ENCODE results near the gene KMT5B.
"Not testable (repeated sequence)": the region's sequence is repeated elsewhere in the genome, so short reads cannot be mapped to it uniquely, and the experiment has no call there.

Gene KMT5B

DNA sequence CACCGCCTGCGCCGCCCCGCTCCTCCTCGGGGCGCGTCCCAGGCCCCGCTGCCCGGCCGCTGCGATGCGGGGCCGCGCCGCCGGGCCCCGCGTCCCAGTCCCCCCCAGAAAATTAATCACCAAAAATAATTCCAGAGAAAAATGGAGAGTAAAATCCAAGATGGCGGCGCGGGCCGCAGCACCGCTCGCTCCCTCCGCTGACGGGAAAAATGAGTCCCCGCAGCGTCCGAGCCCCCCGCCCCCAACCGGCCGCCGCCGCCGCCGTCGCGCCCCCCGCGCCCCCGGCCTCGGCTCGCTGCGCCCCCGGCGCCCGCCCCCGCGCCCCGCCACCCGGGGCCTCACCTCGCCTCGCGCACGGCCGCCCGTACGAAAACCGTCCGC, at the start of gene KMT5B:
Gene KMT5B (minus strand): TSS at position 162 of the 381 bp plus-strand sequence. CDS start 23,220 bp downstream, outside the sequence.
- peak; percentile 85 for DNase-seq (ENCODE audit: low spot score)

DNA sequence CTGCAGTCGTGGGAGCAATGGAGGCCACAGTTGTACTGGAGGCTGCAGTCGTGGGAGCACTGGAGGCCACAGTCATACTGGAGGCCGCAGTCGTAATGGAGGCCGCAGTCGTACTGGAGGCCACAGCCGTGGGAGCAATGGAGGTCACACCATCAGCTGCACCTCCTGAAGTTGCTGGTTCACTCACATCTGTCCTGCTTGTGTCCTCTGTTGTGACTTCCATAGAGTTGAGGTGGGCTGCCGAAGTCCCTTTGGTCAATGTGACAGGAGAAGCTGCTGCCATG, 49.4 kb upstream of the KMT5B start:
- no peak for DNase-seq (ENCODE audit: low spot score)

DNA sequence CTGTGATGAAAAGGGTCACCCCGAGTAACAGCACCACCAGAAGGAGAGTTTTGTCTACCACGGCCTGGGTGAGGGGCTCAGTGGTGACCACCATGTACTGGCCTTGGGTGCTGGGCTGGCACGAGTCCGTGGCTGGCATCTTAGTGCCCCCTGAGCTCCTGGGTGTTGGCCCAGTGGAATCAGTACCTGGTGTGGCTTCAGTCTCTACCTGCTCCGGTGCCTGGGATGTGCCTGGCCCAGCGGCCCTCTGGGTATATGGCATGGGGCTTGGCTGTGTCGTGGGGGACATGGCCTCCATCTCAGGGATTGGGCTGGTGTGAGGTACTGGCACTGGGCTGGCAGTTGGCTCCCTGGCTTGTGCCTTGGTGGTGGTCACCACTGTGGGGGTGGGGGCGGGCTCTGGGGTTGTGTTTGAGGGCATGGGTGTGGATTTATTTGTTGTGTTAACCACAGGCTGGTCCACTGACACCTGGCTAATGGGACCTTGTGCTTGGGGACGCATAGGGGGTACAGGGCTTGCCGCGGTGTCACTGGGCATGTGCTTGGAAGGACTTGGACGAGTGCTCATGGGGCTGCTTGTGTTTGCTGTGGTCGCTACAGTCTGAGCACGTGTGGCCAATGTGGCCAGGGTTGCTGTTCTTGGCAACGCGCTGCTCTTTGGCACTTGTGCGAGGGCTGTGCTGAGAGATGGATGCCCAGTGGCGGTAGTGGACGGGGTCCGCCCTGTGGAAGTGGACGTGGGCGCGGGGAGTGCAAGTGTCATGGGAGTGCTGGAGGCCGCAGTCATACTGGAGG, 48.9 kb upstream of the KMT5B start:
- DNase-seq (ENCODE audit: low spot score): no peak

DNA sequence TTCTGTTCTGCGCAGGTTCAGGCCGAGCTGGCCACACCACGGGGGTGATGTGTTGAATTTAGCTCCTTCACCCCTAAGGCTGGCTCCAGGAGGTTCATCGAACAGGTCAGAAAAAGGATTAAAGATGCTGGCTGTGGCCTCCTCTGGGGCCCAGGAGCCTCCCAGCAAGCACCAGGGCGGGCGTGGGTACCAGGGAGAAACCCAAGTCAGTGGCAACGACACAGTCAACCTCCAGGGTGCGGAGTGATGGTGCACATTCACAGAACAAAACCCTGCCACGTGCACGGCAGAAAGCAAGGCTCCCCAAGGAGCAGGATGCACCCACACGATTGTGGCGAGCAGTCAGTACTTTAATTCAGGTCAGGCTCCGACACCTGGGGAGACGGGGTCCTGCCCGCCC, 47.9 kb upstream of the KMT5B start:
- no peak for DNase-seq (ENCODE audit: low spot score)

DNA sequence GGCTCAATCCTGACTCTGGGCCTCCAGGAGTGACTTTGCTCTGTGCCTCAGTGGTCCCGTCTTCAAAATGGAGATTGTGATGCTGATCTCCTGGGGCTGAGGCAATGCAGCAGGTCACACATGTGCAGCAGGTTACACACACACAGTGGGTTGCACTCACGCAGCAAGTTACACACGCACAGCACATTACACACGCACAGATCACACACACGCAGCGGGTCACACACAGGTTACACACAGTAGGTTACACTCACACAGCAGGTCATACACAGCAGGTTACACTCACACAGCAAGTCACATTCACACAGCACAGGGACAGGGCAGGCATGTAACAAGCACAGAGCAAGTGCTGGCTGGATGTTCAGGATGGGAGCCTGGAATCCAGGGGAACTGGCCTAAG, 47.4 kb upstream of the KMT5B start:
- no peak for DNase-seq (ENCODE audit: low spot score)

DNA sequence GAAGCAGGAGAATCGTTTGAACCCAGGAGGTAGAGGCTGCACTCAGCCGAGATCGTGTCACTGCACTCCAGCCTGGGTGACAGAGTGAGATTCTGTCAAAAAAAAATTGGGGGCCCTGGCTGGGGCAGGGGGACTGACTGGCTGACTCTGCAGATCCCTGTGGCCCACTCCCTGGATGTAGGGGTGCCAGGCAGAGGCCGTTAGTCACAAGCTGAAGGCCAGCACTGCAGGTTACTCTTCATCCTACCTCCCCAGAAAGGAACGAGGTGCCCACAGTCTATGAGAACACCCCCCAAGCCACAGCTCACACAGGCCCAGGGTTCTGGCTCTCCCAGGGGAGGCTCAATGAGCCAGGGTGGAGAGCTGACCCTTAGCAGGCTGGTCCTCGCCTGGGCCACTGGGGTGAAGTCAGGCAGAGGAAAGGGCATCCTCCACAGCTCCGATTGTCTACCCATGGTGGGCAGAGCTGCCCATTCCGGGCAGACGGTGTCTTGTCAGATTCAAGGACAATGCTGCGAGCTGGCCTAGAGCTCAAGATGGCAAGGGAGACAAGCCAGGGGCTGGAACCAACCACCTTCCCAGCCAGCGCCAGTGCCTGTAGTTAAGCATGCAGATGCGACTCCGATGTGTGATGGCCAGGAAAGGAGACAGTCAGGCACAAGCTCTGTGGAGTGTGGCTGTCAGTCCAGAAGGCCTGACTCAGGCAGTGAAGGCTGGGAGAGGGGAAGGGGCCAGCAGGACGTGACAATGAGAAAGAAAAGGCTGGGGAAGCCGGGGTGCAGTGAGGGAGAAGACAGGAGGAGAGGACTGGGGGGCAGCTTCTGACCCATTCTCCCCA, 46.2 kb upstream of the KMT5B start:
- no peak for DNase-seq (ENCODE audit: low spot score)

DNA sequence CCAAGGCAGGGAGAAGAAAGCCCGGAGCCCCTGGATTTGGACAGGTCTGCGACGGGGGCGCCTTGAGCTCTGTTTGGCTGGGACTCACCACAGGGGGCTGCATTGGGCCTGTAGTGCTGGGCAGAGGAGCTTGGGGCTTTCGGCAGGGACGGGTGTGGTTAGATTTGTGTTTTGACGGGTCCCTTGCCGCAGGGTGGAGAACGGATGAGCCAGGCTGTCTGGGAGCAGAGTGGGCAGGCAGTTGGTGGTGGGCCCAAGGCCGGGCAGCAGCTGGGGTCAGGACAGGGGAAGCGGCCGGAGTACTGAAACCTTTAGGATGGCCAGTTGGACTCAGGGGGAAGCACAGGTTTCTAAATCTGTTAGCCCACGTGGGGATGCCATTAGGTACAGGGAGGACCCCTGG, 45.3 kb upstream of the KMT5B start:
- no peak for DNase-seq (ENCODE audit: low spot score)

DNA sequence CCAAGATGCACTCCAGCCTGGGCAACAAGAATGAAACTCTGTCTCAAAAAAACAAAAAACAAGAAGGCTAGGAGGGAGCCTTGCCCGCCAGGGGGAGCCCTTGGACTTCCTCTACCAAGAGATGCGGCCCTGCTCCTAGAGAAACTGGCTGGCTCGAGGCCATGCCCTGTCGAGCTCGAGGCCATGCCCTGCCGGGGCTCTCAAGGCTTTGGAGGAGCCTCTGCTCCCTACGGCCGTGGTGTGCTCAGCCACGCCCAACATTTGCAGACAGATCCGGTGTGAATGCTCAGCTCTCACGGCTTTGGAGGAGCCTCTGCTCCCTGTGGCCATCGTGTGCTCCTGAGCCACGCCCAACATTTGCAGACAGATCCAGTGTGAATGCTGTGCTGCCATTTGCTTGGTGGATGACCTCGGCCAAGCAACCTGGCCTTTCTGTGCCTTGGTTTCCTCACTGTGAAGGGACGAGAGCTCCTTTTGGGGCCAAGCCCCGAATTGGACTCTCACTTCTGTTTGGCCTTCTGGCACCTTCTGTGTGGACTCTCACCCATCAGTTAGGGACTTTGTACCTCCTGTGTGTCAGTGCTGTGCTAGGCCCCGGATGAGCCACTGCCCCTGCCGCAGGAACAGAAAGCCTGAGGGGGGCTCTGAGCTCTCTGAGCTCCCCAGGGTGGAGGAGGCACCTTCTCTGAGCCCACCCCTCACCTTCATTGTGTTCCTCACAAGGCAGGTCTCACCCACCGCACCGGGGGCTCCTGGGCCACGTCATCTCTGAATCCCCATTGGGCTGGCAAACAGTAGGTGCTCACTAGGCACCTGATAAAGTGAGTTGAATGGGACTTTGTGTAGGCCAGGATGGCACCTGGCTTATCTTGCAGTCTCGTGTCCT, 44.6 kb upstream of the KMT5B start:
- peak; percentile 94 for DNase-seq (ENCODE audit: low spot score)

DNA sequence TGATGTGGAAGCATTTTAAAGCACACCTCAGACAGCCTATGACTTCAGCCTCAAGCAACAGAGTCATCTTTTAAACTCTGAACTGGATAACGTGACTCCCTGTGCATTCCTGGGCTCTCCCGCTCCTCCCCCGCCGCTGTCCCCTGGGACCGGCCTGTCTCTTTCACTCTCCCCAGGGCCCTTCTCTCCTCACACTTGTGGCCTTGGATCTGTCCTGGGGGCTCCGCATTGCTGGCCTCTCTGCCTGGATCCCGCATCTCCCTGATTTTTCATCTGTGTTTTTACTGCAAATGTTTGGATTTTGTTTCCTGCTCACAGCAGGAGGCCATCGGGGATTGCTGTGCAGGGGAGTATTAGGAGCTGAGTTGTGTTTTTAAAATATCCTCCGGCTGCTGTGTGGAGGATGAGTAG, 43.2 kb upstream of the KMT5B start:
- DNase-seq (ENCODE audit: low spot score): no peak

DNA sequence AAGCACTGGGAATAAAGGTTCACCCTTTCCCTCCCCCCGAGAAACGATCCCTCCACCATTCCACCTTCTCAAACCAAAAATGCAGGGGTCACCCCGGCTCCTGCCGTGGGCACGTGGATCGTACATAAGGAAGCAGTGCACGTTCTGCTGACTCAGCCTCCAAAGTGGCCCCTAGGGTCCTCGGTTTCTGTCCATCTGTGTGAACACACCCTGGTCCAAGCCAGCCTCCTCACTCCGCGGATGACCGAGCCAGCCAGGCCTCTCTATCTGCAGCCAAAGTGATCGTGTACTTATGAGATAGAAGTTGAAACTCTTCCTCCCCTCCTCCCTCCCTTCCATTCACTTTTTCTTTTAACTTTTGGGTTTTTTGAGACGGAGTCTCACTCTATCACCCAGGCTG, 42.4 kb upstream of the KMT5B start:
- no peak for DNase-seq (ENCODE audit: low spot score)

DNA sequence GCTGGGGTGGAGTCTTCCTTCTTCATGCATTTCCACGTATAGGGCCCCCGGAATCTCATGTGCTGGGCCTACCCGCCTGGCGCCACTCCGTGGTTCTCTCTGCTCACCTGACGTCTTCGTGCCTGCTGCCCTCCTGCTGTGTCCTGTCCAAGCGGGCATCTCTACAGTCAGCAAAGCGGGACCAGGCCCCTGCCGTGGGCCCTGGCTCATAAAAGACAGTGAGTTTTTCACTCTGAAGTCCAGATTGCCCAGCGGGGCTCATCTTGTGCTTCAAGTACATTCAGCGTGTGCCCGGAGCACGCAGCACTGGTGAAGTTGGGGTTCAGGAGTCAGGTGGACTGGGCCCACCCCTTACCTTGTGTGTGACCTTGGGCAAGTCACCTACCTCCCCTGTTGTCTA, 41.3 kb upstream of the KMT5B start:
- DNase-seq (ENCODE audit: low spot score): no peak

DNA sequence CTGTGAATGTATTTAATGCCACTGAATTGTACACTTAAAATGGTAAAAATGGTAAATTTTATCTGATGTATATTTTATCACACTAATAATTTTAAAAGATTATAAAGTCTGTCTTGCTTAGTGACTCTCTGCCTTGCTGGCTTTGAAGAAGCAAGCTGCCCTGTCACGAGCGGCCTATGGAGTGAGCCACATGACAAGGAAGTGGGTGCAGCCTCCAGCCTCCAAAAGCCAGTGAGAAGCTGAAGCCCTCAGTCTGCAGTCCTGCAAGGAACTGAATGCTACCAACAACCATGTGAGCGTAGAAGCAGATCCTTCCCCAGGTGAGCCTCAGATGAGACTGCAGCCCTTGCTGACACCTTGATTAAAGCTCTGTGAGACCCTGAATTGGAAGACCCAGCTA, 38.7 kb upstream of the KMT5B start:
- DNase-seq (ENCODE audit: low spot score): no peak

DNA sequence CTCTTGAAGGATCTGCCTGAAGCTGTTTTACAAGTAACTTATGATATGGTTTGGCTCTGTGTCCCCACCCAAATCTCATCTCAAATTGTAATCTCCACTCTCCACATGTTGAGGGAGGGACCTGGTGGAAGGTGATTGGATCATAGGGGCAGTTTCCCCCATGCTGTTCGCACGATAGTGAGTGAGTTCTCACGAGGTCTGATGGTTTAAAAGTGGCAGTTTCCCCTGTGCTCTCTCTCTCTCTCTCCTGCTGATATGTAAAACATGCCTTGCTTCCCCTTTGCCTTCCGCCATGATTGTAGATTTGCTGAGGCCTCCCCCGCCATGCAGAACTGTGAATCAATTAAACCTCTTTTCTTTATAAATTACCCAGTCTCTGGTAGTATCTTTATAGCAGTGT, 31.8 kb upstream of the KMT5B start:
- DNase-seq (ENCODE audit: low spot score): not testable (repeated sequence)

DNA sequence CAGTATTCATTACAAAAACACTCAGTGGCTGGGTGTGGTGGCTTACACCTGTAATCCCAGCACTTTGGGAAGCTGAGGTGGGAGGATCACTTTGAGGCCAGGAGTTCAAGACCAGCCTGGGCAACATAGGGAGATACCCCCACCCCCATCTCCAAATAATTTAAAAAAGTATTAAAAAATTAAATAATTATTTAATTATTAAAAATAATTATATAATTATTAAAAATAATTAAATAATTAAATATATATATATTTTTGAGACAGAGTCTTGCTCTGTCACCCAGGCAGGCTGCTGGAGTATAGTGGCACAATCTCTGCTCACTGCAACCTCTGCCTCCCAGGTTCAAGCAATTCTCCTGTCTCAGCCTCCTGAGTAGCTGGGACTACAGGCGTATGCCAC, 30.8 kb upstream of the KMT5B start:
- not testable (repeated sequence) for DNase-seq (ENCODE audit: low spot score)

DNA sequence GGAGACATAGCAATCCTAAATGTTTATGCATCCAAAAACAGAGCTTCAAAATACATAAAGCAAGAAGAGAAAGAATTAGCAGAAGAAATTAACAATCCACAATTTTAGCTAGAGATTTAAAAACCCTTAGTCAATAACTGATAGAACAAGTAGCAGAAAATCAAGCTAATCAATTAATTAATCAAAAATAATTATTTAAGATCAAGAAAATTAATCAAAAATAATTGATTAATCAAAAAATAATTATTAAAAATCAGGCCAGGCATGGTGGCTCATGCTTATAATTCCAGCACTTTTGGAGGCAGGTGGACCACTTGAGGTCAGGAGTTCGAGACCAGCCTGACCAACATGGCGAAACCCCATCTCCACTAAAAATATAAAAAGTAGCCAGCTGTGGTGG, 29.5 kb upstream of the KMT5B start:
- DNase-seq (ENCODE audit: low spot score): no peak

DNA sequence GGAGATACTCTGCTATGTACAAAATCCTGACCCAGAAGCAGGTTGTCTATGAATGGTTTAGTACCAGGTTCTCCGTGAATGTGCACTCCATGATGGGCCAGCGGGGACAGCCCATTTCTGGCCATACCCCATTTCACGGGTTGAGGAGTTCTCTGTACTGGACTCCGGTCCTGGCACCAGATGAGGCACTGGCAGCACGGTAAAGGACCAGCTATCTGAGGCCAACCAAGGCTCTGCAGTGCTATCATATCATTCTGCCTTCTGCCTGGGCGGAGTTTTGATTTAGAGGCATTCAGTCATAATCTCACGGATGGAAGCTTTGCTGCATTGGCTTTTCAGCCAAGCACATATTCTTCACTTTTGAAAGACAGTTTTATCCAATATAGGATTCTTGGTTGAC, 18.5 kb upstream of the KMT5B start:
- DNase-seq (ENCODE audit: low spot score): no peak

DNA sequence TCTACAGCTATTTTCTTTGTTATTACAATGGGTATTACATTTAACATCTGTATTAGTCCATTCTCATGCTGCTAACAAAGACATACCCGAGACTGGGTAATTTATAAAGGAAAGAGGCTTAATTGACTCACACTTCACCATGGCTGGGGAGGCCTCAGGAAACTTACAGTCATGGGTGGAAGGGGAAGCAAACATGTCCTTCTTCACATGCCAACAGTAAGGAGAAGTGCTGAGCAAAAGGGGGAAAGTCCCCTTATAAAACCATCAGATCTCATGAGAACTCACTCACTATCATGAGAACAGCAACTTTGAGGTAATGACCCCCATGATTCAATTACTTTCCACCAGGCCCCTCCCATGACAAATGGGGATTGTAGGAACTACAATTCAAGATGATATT, 16.5 kb upstream of the KMT5B start:
- no peak for DNase-seq (ENCODE audit: low spot score)

DNA sequence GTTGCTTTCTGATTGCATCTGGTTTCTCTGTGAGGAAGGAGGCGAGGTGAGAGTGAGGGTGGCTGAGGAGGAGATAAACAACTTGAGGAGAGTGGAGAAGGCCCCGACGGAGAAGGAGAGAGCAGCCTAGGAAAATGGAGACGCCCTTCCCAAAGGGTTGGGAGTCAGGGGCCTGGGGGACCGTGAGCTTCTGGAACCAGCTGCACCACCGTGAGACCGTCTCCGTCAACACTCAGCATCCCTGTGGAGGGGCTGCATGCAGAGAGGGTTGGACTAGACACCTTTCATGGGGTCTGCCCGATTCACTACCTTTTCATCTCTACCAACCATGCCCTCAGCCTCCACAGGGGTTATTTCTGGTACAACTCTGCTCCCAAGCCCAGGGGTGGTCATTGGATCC, 13.3 kb upstream of the KMT5B start:
- no peak for DNase-seq (ENCODE audit: low spot score)

DNA sequence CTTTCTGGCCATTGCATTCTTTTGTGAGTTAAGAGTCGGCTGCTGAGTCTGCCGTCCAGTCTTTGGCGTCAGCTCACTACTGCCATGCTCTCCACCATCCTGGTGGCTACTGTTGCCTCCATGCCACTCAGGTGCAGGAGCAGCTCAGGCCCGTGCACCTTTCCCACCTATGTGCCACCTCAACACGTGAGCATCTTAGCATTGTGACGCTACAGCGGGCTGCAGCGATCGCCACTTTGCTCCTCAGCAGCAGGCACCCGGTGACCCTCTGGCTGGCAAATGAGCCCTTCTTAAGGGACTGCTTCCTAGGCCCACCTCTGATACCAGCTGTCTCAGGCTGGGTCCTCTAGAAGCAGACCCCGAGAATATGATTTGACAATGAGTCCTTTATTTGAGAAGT, 11.5 kb upstream of the KMT5B start:
- DNase-seq (ENCODE audit: low spot score): no peak

DNA sequence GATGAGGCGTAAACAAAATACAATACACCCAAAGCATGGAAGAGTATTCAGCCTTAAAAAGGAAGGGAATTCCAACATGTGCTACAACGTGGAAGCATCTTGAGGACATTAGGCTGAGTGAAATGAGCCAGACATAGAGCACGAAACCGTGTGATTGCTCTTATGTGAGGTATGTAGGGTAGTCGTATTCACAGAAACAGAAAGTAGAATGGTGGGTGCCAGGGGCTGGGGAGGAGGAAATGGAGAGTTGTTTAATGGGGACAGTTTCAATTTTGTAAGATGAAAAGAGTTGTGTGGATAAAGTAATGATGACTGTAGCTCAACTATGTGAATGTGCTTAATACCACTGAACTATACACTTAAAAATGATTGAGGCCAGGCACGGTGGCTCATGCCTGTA, 10.2 kb upstream of the KMT5B start:
- no peak for DNase-seq (ENCODE audit: low spot score)

DNA sequence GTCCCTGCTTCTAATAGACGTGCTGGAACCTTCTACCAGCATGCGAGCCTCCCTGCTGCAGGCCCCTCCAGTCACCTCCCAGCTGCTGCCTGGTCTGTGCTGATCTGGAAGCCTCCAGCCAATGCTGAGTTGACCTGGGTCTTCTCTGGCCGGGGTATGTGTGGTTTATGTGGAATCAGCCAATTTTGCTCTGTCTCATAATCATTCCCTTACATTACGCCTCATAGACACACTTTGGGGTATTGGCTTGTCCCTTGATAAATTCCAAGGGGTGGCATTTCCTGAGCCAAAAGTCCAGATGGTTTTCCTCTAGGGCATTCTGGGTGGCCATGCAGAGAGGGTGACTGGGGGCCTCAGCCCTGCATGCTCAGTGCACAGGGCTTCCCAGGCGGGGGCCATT, 8.3 kb upstream of the KMT5B start:
- DNase-seq (ENCODE audit: low spot score): no peak

DNA sequence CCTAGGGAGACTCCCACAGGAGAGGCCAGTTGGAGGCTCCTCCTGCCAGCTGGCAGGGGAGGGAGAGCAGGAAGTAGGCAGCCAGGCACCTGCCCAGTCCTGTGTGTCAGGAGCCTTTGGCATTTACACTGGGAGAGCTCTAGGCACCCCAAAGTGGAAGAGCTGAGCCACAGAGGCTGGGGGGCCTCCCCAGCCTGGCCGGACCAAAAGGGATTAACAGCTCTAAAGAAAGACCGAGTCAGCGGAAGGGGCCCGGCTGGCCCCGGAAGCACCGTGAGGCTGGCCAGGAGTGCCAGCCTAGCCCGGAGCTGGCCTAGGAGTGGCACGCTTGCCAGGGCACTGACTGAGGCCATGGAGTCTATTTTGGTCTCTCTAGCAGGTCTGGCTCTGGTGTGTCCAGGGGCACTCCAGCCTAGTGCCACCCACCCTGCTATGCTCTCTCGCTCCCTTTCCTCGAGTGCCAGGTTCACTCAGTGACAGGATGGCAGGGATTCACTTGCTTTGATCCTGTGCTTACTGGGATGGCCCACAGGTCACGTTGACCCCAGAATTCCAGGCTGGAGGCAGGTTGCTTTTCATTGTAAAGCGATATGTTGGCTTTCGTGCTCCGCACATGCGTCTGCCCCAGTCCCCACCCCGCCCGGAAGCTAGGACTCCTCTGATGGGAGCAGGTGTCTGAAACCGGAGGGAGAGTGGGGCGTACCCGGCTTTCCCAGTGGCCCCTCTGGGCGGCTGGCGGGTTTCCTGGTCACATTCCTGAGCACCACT, 3.3 kb upstream of the KMT5B start:
- DNase-seq (ENCODE audit: low spot score): no peak

All from left forelimb (tissue), 1 donor.